A549 (cell line): ENCODE results near the gene C2orf72. TPM values are rescaled to one million over a fixed set of nuclear protein-coding genes. Genes with fewer than 3 reads are reported as not detected.

Experiments used
- ATAC-seq, 2 experiments: fragments of 200-7000 bp in 1 of 2; fragments of >200 bp in 1 of 2; cut with Nextera tagmentation in 1 of 2; cut with Tn5 transposase in 1 of 2; 3 replicates each; pipeline versions ENCODE4 v1.8.0 to v1.9.1; 2018 to 2020; ENCODE audit warnings: mild to moderate bottlenecking in 1 of 2, moderate library complexity in 1 of 2
- CTCF ChIA-PET: fragments of 300-600 bp; sonication (Branson Sonifier 250); formaldehyde crosslinking; extraction: SDS; loops from one replicate; lab custom pipeline; 2021; ENCODE audit warnings: antibody characterized with exemption, inconsistent platforms; lab: Yijun Ruan, JAX
- POLR2A ChIA-PET: fragments of 350-600 bp; formaldehyde crosslinking; extraction: SDS; loops from one replicate; lab custom pipeline; 2021; ENCODE audit warnings: antibody characterized with exemption, inconsistent platforms; lab: Yijun Ruan, JAX
- DNase-seq, 2 experiments: peaks; one replicate each; pipeline versions ENCODE4 v3.0.0 to v3.0.0-alpha.2; 2011 to 2016; ENCODE audit warnings: low read depth in 1 of 2, low spot score in 1 of 2
- FAIRE-seq: peaks from 2 replicates; lab custom pipeline; 2011; peaks lifted over from hg19 to GRCh38; lab: Jason Lieb, UNC
- H3K27ac ChIP-seq, 2 experiments: fragments of >200 bp; sonication (Bioruptor Twin); formaldehyde crosslinking; 3 replicates each; pipeline ENCODE4 v1.5.1; 2016 to 2017
- H3K4me1 ChIP-seq: fragments of >200 bp; sonication (Bioruptor Twin); formaldehyde crosslinking; 3 replicates; pipeline ENCODE4 v1.6.1; 2016
- H3K4me2 ChIP-seq: fragments of >200 bp; sonication (Bioruptor Twin); formaldehyde crosslinking; 3 replicates; pipeline ENCODE4 v1.6.1; 2016
- H3K4me3 ChIP-seq: fragments of >200 bp; sonication (Bioruptor Twin); formaldehyde crosslinking; 3 replicates; pipeline ENCODE4 v1.5.1; 2016
- H3K9me3 ChIP-seq: fragments of >200 bp; sonication (Bioruptor Twin); formaldehyde crosslinking; 3 replicates; pipeline ENCODE4 v1.6.1; 2016
- CBX2 ChIP-seq: fragments of 200-600 bp; sonication (generic); IDR thresholded peaks from 2 replicates; pipeline ENCODE4 v1.6.1; 2016; ENCODE audit warnings: low read depth, mild to moderate bottlenecking, borderline replicate concordance
- CHD2 ChIP-seq: fragments of 150-350 bp; IDR thresholded peaks from 2 replicates; pipeline ENCODE4 v1.6.1; 2014; ENCODE audit warnings: low read length; ENCODE audit not compliant: partially characterized antibody
- EP300 ChIP-seq, 2 experiments: fragments of >200 bp; sonication (Bioruptor Twin); formaldehyde crosslinking; IDR thresholded peaks; 2 replicates in 1 of 2; 3 replicates in 1 of 2; pipeline ENCODE4 v1.6.1; 2016 to 2017
- FOSB ChIP-seq: fragments of 250-450 bp; sonication (Bioruptor Pico); IDR thresholded peaks from 2 replicates; pipeline ENCODE4 v1.5.0; 2020; ENCODE audit warnings: mild to moderate bottlenecking, moderate library complexity
- HDAC2 ChIP-seq: fragments of 200-600 bp; sonication (generic); IDR thresholded peaks from 2 replicates; pipeline ENCODE4 v1.6.1; 2016
- HOXA7 ChIP-seq: fragments of 250-450 bp; sonication (Bioruptor Pico); IDR thresholded peaks from 2 replicates; pipeline ENCODE4 v1.5.0; 2020; ENCODE audit warnings: mild to moderate bottlenecking, moderate library complexity
- HOXB5 ChIP-seq: fragments of 250-450 bp; sonication (Bioruptor Pico); IDR thresholded peaks from 2 replicates; pipeline ENCODE4 v1.5.0; 2020; ENCODE audit warnings: mild to moderate bottlenecking, moderate library complexity
- JUN ChIP-seq, 2 experiments: fragments of >200 bp; sonication (Bioruptor Twin); formaldehyde crosslinking; IDR thresholded peaks; 2 replicates in 1 of 2; 3 replicates in 1 of 2; pipeline ENCODE4 v1.6.1; 2016 to 2017
- KDM1A ChIP-seq: fragments of 200-600 bp; sonication (generic); IDR thresholded peaks from 2 replicates; pipeline ENCODE4 v1.6.1; 2016; ENCODE audit warnings: low read depth, mild to moderate bottlenecking
- MAFK ChIP-seq: fragments of 450-650 bp; IDR thresholded peaks from 2 replicates; pipeline ENCODE4 v1.6.1; 2014; ENCODE audit not compliant: partially characterized antibody
- MAZ ChIP-seq: fragments of 150-350 bp; IDR thresholded peaks from 2 replicates; pipeline ENCODE4 v1.6.1; 2014; ENCODE audit warnings: antibody characterized with exemption, low read depth, low read length, borderline replicate concordance
- MYC ChIP-seq: IDR thresholded peaks from 2 replicates; pipeline ENCODE4 v1.6.1; 2012; ENCODE audit warnings: mild to moderate bottlenecking, inconsistent platforms, low read length, improper control_type of control experiment, borderline replicate concordance
- NFE2L2 ChIP-seq: fragments of 150-350 bp; conservative IDR thresholded peaks from 2 replicates; pipeline ENCODE4 v1.6.1; 2014; ENCODE audit warnings: low read length
- PHF8 ChIP-seq: fragments of 200-600 bp; sonication (generic); IDR thresholded peaks from 2 replicates; pipeline ENCODE4 v1.6.1; 2016; ENCODE audit warnings: low read depth, mild to moderate bottlenecking, antibody characterized with exemption, moderate library complexity, borderline replicate concordance
- POLR2A ChIP-seq: IDR thresholded peaks from 2 replicates; pipeline ENCODE4 v1.6.1; 2012; ENCODE audit warnings: mild to moderate bottlenecking, low read length
- RAD21 ChIP-seq, 2 experiments: fragments of >200 bp in 1 of 2; sonication (Bioruptor Twin) in 1 of 2; formaldehyde crosslinking in 1 of 2; IDR thresholded peaks in 1 of 2; conservative IDR thresholded peaks in 1 of 2; 2 replicates in 1 of 2; 3 replicates in 1 of 2; pipeline ENCODE4 v1.6.1; 2012 to 2018; ENCODE audit warnings: inconsistent platforms in 1 of 2
- RNF2 ChIP-seq: fragments of 200-600 bp; sonication (generic); IDR thresholded peaks from 2 replicates; pipeline ENCODE4 v1.6.1; 2016; ENCODE audit warnings: low read depth, mild to moderate bottlenecking, antibody characterized with exemption, moderate library complexity, borderline replicate concordance
- SMC3 ChIP-seq: fragments of >200 bp; sonication (Bioruptor Twin); formaldehyde crosslinking; IDR thresholded peaks from 3 replicates; pipeline ENCODE4 v1.6.1; 2018; ENCODE audit warnings: inconsistent platforms
- SREBF2 ChIP-seq: fragments of 450-650 bp; IDR thresholded peaks from 2 replicates; pipeline ENCODE4 v1.6.1; 2014; ENCODE audit warnings: mild to moderate bottlenecking, moderate library complexity
- ZC3H11A ChIP-seq: fragments of 450-650 bp; IDR thresholded peaks from 2 replicates; pipeline ENCODE4 v1.6.1; 2014; ENCODE audit warnings: antibody characterized with exemption, mild to moderate bottlenecking
- ZFP36 ChIP-seq: fragments of 450-650 bp; IDR thresholded peaks from 2 replicates; pipeline ENCODE4 v1.6.1; 2014; ENCODE audit warnings: borderline replicate concordance; ENCODE audit not compliant: partially characterized antibody
- WGBS: methylation state at CpG from one replicate; pipeline ENCODE4 v1.1.6; 2017; ENCODE audit errors: missing lambda C conversion rate; 5-methylcytosine and 5-hydroxymethylcytosine counted together
- polyA plus RNA-seq, 4 experiments: library from polyadenylated mRNA; depleted of rRNA in 3 of 4; stranded (reverse); fragments of >200 nt; fragmentation: RNase III in 1 of 4; extraction: RNeasy Plus Mini Kit Qiagen cat#74134 plus additional on column Dnase treatment in 1 of 4; gene quantifications; 2 replicates in 3 of 4; 3 replicates in 1 of 4; pipeline ENCODE4 v1.2.3, GENCODE V29; 2011 to 2017
- TF ChIP-seq, protein P1 (sequence below): fragments of 250-450 bp; sonication (Bioruptor Pico); IDR thresholded peaks from 2 replicates; pipeline ENCODE4 v1.5.0; 2021; ENCODE audit warnings: mild to moderate bottlenecking, moderate library complexity, borderline replicate concordance
- TF ChIP-seq, protein P2 (sequence below): fragments of >200 bp; sonication (Bioruptor Twin); formaldehyde crosslinking; IDR thresholded peaks from 3 replicates; pipeline ENCODE4 v1.5.1; 2016
- TF ChIP-seq, protein P3 (sequence below): fragments of 250-450 bp; sonication (Bioruptor Pico); IDR thresholded peaks from 2 replicates; pipeline ENCODE4 v1.5.0; 2020; ENCODE audit warnings: low read depth, mild to moderate bottlenecking, moderate library complexity
- TF ChIP-seq, protein P4 (sequence below): fragments of >200 bp; sonication (Bioruptor Twin); formaldehyde crosslinking; IDR thresholded peaks from 3 replicates; pipeline ENCODE4 v1.6.1; 2016
- TF ChIP-seq, protein P5 (sequence below): IDR thresholded peaks from 2 replicates; pipeline ENCODE4 v1.6.1; 2012; ENCODE audit warnings: low read depth, borderline replicate concordance

C2orf72 gene
- polyA plus RNA-seq, 2 of the 4 experiments (the other 2 are of a cell fraction): 4.9 to 7.4 TPM

DNA sequence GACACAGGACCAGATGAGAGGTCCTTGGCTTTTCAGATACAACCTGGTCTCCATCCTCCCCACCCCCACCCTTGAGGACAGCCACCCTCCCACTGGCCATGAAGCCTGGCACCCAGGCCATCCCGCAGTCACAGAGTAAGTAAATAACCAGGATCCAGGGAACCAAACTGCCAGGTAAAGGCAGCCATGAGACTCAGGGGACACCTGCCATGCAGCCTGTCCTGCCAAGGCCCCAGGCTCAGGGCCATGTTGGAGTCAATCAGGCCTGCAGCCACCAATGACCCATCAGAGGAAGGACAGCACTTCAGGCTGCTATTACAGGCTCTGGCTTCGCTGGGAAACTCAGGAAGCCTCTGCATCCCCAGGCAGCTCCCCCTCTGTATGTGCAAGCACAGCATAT is 25.8 kb upstream of the C2orf72 start:
- ChIA-PET CTCF (no interaction called here), POLR2A (no interaction called here)
- no peak for DNase-seq
- Histone ChIP-seq H3K4me2 (no peak overlapping the region), H3K9me3 (no peaks in the 10 kb centered on the region), H3K4me1 (no peaks in the 10 kb centered on the region), H3K27ac (no peak overlapping the region), H3K4me3 (no peak overlapping the region)
- FAIRE-seq: no peak
- no peak; a peak in 1 of 6 replicates for ATAC-seq
- WGBS: 20% methylated on average over 1 of the region's 2 CpGs
- TF ChIP-seq, protein P1, sequence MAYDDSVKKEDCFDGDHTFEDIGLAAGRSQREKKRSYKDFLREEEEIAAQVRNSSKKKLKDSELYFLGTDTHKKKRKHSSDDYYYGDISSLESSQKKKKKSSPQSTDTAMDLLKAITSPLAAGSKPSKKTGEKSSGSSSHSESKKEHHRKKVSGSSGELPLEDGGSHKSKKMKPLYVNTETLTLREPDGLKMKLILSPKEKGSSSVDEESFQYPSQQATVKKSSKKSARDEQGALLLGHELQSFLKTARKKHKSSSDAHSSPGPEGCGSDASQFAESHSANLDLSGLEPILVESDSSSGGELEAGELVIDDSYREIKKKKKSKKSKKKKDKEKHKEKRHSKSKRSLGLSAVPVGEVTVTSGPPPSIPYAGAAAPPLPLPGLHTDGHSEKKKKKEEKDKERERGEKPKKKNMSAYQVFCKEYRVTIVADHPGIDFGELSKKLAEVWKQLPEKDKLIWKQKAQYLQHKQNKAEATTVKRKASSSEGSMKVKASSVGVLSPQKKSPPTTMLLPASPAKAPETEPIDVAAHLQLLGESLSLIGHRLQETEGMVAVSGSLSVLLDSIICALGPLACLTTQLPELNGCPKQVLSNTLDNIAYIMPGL (CRISPR knock-in tag): no peak
- TF ChIP-seq POLR2A (no peak), ZFP36 (no peak), NFE2L2 (no peak), RNF2 (no peak)

DNA sequence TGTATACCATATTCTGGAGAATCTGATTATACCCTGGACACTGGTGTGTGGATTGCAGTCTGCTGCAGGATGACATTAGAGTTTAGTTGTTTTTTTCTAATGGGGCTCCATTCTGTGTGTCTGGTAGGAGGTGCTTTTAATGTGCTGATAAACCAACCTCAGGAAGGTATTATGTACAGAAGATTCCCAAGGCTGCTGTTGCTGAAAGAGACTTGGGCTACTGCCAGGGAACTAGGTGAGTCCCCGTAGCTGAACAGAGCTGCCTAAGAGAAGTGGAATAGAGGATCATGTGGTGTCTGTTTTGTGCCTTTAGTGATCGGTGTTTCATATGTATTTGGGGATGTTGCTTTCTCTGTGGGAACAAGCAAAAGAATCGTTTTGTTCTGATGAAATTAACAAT is 24.9 kb upstream of the C2orf72 start:
- ChIA-PET CTCF (no interaction called here), POLR2A (no interaction called here)
- H3K9me3 ChIP-seq: no peaks in the 10 kb centered on the region
- FAIRE-seq: no peak
- H3K4me1 ChIP-seq: no peaks in the 10 kb centered on the region
- no peak overlapping the region for H3K4me2 ChIP-seq
- WGBS: 48% methylated on average over 3 of the region's 3 CpGs
- no peak overlapping the region for H3K4me3 ChIP-seq
- DNase-seq: no peak
- no peak for ATAC-seq
- H3K27ac ChIP-seq: no peak overlapping the region
- TF ChIP-seq MAZ: no peak
- no peak for TF ChIP-seq EP300 (IDR thresholded peaks at IDR 0.05)
- TF ChIP-seq CHD2: no peak
- TF ChIP-seq HDAC2: no peak
- TF ChIP-seq HOXA7 (CRISPR knock-in tag): no peak
- TF ChIP-seq JUN (IDR thresholded peaks at IDR 0.05): no peak
- TF ChIP-seq SREBF2: no peak
- TF ChIP-seq MAFK: no peak
- TF ChIP-seq, protein P2, sequence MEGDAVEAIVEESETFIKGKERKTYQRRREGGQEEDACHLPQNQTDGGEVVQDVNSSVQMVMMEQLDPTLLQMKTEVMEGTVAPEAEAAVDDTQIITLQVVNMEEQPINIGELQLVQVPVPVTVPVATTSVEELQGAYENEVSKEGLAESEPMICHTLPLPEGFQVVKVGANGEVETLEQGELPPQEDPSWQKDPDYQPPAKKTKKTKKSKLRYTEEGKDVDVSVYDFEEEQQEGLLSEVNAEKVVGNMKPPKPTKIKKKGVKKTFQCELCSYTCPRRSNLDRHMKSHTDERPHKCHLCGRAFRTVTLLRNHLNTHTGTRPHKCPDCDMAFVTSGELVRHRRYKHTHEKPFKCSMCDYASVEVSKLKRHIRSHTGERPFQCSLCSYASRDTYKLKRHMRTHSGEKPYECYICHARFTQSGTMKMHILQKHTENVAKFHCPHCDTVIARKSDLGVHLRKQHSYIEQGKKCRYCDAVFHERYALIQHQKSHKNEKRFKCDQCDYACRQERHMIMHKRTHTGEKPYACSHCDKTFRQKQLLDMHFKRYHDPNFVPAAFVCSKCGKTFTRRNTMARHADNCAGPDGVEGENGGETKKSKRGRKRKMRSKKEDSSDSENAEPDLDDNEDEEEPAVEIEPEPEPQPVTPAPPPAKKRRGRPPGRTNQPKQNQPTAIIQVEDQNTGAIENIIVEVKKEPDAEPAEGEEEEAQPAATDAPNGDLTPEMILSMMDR: no peak
- TF ChIP-seq, protein P3, sequence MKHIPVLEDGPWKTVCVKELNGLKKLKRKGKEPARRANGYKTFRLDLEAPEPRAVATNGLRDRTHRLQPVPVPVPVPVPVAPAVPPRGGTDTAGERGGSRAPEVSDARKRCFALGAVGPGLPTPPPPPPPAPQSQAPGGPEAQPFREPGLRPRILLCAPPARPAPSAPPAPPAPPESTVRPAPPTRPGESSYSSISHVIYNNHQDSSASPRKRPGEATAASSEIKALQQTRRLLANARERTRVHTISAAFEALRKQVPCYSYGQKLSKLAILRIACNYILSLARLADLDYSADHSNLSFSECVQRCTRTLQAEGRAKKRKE (CRISPR knock-in tag): no peak
- TF ChIP-seq, protein P4, sequence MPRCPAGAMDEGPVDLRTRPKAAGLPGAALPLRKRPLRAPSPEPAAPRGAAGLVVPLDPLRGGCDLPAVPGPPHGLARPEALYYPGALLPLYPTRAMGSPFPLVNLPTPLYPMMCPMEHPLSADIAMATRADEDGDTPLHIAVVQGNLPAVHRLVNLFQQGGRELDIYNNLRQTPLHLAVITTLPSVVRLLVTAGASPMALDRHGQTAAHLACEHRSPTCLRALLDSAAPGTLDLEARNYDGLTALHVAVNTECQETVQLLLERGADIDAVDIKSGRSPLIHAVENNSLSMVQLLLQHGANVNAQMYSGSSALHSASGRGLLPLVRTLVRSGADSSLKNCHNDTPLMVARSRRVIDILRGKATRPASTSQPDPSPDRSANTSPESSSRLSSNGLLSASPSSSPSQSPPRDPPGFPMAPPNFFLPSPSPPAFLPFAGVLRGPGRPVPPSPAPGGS: no peak

DNA sequence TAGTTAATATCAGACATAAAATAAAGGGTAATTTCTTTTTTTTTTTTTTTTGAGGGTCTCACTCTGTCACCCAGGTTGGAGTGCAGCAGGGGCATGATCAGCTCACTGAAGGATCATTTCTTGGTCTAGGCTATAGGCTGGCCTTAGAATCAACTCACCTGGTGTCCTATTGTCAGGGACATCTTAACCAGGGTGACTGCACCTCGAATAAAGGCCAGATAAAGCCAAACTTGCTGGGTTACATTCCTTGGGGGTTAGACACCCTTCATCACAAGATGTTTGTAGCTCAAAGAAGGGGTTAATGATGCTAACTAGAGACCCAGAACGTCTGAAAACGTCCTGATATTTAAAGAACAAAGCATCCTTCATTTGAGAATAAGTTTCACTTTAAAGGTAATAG is 23.5 kb upstream of the C2orf72 start:
- H3K9me3 ChIP-seq: no peaks in the 10 kb centered on the region
- no peak for DNase-seq
- WGBS: 5% methylated on average over 3 of the region's 3 CpGs
- TF ChIP-seq, protein P5, sequence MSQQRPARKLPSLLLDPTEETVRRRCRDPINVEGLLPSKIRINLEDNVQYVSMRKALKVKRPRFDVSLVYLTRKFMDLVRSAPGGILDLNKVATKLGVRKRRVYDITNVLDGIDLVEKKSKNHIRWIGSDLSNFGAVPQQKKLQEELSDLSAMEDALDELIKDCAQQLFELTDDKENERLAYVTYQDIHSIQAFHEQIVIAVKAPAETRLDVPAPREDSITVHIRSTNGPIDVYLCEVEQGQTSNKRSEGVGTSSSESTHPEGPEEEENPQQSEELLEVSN: no peak
- TF ChIP-seq HOXB5 (no peak), MYC (no peak), KDM1A (no peak), JUN (IDR thresholded peaks at IDR 0.05) (no peak), FOSB (CRISPR knock-in tag) (no peak), ZC3H11A (no peak), SMC3 (no peak), CBX2 (no peak), PHF8 (no peak), RAD21 (conservative IDR thresholded peaks at IDR 0.05 in 1 of 2, IDR thresholded peaks at IDR 0.05 in 1 of 2) (no peak), MAZ (no peak)
- TF ChIP-seq, all 56 proteins: peak for 0
- no peak overlapping the region for H3K4me2 ChIP-seq
- CTCF ChIA-PET: interaction anchor here (0.8 kb wide), 1 partner anchor 27 kb away, joined by 3 read pairs; no protein-coding TSS in a partner anchor
- no peak for FAIRE-seq
- no peaks in the 10 kb centered on the region for H3K4me1 ChIP-seq
- no peak overlapping the region for H3K27ac ChIP-seq
- POLR2A ChIA-PET: no interaction called here
- ATAC-seq: no peak
- H3K4me3 ChIP-seq: no peak overlapping the region
